GM12872 (cell line): ENCODE measurements around the gene OLFM2.

Experiments used
- CTCF ChIP-seq: IDR thresholded peaks from 3 replicates; pipeline ENCODE4 v1.5.1; 2011; ENCODE audit warnings: low read depth, mild to moderate bottlenecking, low read length, moderate library complexity; ENCODE audit not compliant: insufficient read depth

Gene OLFM2

GRCh38 chr19:9936326-9937000, at the start of gene OLFM2:
Gene OLFM2 (minus strand): TSS chr19:9936515. CDS start chr19:9936366, 149 bp downstream.
- TF ChIP-seq CTCF, result no peak

- no peak for TF ChIP-seq CTCF
These were observed 45.3 kb upstream of the OLFM2 start for GRCh38 chr19:9981406-9982260.

GRCh38 chr19:9972103-9972502, 35.8 kb upstream of the OLFM2 start:
- no peak for TF ChIP-seq CTCF

- TF ChIP-seq CTCF, result no peak
These were observed 35.0 kb upstream of the OLFM2 start for GRCh38 chr19:9971166-9971897.

GRCh38 chr19:9970481-9970880, 34.2 kb upstream of the OLFM2 start:
- TF ChIP-seq CTCF, result no peak

GRCh38 chr19:9969688-9969975, 33.3 kb upstream of the OLFM2 start:
- no peak for TF ChIP-seq CTCF
